Activated CD4-positive, alpha-beta T cell treated with anti-CD3 and anti-CD28 coated beads, Interleukin-2, amount 50 U/mL, for 1 hour (primary cell): Measurements from ENCODE around the gene GCNA.
"Not testable (repeated sequence)": the region's sequence is repeated elsewhere in the genome, so short reads cannot be mapped to it uniquely, and the experiment has no call there.

Experiments
- DNase-seq: peaks from one replicate; pipeline ENCODE4 v3.0.0-alpha.2; 2020

GCNA gene

DNA sequence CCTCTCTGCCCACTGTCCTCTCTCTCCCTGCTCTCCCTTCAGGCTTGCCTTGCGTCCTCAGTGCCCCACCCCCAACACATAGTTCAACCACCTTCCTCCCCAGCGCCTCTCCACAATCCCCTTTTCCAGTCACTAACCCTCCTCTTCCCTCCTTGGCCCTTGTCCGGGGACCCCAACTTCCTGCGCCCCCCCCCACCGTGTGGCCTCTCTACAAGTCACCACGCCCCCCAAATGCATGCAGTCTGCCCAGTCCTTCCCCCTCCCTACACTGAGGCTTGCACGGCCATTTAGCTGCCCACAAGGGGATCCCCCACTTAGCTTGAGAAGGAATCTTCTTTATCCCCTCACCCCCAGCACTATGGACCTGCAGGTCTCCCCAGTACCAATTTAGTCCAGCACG, 39.5 kb downstream of the GCNA start:
- no peak for DNase-seq

DNA sequence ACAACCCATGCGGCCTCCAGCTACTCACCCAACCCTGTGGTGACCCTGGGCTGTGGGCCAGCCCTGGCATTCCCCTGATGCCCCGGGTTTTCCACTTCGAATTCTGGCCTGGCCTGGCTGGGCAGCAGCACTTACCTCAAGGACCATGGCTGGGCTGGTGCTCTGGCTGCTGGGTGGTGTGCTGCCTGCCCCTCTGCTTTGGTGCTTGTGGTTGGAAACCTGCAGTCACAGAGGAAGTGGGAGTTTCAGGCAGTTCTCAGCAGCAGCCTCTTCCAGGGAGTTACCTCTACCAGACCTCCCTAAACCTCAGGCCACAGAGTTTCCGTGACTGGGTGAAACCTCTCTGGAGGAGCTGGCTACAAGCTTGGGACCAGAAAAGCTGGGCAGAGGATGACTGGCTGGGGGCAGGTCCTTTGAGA, 40.1 kb downstream of the GCNA start, which contains the start of gene CXCR3:
Gene CXCR3, minus strand, starts transcription at position 209 of the 419 bp plus-strand sequence. Its CDS starts 62 bp downstream, at position 147.
- peak; percentile 53 for DNase-seq

DNA sequence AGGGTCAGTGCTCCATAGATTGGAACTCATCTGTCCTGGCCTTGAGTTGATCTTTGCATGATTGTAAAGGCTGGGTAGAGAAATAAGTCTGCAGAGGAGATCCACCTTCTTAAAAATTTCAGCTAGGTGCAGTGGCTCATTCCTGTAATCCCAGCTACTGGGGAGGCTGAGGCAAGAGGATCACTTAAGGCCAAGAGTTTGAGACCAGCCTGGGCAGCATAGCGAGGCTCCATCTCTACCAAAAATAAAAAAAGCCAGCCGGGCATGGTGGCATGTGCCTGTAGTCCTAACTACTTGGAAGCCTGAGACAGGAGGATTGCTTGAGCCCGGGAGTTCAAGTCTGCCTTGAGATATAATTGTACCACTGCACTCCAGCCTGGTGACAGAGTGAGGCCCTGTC, 40.5 kb downstream of the GCNA start:
- DNase-seq = no peak

GRCh38 chrX:71619193-71619592, 41.0 kb downstream of the GCNA start:
- peak; percentile 50 for DNase-seq

DNA sequence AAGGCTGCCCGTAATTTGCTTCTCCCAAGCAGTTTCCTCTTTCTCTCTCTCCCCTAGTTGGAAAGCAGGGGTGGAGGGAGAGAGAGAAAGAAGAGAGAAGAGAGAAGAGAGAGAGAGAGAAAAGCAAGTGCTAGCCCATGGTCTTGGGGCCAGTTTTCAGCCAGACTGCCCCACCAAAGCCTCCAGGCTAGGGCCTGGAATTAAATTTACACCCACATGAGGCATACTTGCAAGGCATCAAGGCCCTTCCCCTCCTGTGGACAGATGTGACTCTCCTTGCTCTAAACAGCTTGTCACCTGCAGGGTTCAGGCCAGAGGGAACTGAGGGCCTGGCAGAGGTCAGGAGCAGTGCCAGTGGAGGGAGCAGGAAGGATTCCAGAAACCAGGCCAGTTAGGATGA, 41.7 kb downstream of the GCNA start:
- DNase-seq = no peak

- no peak for DNase-seq
Observed at GRCh38 chrX:71621603-71622002, 43.4 kb downstream of the GCNA start.

- DNase-seq = no peak
Observed at GRCh38 chrX:71622032-71622575, 43.9 kb downstream of the GCNA start.

- peak; percentile 40 for DNase-seq
Observed at GRCh38 chrX:71622576-71623450, 44.6 kb downstream of the GCNA start.

DNA sequence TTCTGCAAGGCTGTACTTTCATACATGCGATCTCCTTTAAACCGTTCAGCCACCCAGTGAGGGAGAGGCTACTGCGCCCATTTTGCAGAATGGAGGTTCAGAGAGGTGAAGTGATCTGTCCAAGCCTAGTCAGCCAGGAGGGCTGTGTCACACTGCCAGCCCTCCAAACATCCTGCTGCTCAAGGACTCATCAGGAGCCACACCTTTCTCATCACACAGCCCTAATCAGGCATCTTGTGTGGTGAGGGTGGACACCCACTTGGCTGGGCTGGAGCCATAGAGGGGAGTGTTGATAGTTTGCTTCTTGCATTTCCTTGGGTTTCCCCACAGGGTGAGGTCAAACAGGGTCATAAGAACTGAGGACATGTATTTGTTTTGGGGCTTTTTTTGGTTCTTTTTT, 45.5 kb downstream of the GCNA start:
- DNase-seq = no peak

- DNase-seq = no peak
Observed at GRCh38 chrX:71625471-71625870, 47.2 kb downstream of the GCNA start.

DNA sequence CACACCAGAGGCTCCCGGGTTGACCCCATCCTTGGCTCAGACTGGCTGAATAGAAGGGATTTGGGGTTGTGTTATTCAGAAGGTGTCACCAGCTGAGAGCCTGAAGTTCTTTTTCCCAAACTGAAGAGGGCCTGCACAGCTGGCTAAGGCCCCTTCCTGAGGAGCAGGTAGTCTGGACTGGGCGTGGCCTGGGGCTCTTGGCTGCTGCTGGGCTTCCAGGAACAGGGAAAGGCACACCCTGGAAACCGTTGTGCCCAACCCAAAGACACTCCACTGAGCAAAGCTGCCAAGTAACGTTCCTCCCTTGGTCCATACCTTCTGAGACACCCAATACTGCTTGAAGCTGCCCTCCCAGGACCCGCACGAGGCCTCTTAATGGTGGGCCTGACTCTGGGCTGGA, 48.3 kb downstream of the GCNA start:
- no peak for DNase-seq

DNA sequence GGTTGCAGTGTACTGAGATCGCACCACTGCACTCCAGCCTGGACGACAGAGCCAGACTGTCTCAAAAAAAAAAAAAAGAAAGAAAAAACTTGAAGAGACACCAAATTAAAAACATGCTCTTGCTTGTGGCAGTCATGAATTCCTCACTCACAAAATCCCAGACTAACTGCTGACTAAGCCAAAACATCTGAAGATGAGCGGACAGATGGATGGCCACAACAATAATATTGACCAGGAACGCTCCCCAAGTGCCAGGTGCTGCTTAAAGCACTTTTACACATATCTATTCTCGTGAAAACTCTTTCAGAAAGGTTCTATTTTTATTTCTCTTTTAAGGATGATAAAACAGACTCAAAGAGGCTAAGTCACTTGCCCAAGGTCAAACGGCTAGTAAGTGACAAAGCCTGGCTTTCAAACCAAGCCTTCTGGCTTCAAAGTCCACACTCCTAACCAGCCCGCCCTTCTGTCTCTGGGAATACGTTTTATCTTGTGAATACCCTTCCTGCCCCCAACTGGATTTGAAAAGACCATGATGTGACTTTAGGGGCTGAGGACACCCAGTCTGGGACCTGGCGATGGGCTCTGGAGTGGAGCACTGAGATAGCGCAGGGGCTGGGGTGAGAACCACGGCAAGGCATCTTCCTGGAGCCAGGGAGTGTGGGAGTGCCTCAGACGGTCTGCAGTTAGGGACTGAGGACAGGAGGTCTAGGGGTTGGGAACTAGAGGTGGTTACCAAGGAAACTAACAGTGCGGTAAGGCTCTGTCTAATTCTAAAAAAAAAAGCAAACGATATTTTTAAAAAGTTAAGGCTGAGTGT, 49.6 kb downstream of the GCNA start:
- DNase-seq = no peak

DNA sequence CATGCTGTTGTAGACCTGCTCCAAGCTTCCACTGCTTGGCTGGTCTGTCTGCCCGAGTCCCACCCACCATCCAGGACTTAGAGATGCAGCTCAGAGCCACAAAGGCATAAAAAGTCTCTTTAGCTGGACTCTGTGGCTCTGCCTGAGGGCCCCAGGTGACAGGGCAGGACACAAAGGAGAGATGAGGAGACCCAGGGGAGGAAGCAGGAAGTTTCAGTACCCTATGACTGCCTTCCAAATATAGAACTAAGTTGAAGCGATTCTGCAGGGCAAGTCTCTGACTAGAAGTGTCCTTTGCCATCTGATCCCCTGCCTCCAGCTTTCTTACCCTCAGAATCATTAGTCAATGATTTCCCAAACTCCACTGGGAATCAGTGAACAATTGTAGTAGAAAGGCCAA, 51.2 kb downstream of the GCNA start:
- no peak for DNase-seq

DNA sequence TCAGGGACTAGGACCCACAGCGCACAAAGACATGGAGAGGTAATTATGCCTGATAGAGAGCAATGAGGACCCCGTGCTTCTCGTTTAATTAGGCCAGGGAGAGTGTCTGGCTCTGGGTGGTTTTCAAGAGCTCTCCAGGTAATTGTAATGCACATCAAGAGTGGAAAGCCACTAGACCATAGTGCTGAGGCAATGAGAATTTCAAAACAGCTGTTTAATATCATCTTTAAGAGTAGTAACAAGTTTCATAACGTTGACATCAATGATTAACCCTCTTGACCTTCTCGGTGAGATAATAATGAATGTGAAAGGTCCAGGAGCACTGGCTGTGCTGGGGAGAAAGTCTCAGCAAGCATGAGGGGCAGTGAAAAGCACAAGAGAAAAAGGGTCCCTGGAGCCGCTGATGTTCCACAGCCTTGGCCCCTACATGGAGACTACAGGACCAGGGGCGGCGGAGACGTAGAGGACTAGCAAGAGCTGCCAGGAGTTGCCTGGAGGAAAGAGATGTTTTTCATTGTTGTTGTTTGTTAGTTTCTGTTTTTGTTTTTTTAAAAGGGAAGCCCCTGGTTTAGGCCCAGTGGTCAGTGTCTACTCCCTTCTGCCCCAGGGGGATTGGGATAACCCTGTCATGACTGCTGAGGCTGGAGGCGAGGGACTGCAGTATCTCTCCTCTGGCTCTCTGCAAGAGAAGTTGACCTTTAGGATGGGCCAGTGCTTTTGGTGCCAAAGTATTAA, 54.9 kb downstream of the GCNA start:
- DNase-seq = no peak

DNA sequence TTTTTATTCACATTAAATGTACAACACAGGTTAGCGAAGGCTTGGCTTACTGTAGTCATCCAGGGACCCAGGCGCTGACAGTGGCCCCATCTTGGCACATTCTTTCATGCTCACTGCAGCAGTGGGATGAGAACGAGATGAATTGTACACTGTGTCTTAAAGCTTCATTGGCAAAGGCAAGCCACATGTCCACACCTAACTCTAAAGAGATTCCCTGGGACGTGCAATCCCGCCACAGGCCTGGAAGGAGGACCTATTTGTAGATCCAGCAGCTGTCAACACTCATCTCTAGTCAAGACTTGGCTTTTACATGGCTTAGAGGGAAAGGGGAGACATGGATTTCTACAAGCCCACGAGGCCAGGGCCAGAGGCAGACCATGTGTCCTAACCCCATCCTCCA, 56.1 kb downstream of the GCNA start:
- no peak for DNase-seq

DNA sequence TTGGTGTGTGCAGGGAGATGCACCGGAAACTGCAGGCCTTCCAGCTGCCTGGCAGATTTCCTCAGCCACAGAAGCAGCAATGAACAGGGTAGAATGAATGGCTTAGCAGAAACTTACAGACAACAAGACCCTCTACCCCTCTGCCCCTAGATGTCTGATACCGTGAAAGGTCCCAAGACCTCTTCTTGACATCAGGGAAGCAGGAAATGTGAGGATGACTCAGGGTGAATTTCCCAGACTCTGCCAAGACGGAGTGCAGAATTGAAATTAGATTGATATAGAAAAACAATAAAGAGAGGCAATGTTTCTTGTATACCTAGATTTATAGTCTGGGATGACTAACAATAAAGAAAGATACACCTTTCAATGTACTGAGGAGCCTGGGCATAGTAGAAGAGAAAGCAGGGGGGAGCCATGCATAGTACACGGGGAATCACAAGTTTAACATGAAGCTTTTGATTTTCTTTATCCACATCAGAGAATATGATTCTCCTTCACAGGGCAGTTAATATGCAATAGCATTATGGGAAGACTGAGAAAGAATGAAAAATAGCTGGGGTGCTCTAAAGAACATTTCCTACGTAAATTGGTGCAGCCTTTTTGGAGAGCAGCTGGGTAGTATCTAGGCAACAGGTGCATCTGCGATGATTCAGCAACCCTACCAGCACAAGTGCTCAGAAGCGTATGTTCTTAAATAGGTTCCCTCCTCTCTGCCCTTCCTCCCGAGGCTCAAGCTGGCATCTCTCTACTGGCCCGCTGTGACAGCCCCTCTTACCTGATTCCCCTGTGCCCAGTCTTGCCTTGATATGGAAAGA, 58.4 kb downstream of the GCNA start:
- DNase-seq = no peak

DNA sequence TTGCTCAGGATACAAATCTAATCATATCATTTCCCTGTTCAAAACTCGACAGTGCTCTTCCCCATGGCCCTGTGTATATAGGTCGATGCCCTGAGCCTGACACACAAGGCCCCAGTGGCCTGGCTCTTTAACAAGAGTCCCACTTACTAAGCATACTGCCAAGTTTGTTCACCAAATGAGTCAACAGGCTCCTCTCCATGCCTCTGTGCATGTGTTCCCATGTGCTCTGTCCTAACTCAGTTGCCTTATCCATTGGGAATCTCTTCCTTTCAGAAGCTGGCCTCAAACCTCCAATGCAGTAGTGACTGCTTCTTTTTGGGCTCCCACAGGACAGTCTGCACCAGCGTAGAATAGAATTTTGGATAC, 59.0 kb downstream of the GCNA start:
- no peak for DNase-seq

- DNase-seq = no peak
Observed at GRCh38 chrX:71637848-71638247, 59.6 kb downstream of the GCNA start.

GRCh38 chrX:71638409-71638808, 60.2 kb downstream of the GCNA start:
- no peak for DNase-seq

DNA sequence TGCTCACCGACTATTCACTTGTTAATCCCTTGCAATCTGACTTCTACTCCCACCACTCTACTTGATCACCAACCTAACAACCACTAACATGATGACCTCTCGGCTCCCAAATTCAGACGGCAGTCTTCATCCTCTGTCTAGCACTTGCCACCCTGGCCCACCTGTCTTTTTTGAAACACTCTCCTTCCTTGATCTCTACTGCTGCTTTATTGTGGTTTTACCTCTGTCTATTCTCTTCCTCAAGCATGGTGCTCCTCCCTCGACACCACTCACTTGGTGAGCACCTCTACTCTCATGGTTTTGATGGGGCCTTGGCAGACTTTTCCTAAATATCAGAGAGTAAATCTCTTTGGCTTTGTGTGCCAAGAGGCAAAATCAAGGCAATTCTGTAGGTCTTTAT, 61.8 kb downstream of the GCNA start:
- no peak for DNase-seq

GRCh38 chrX:71644406-71644805, 66.2 kb downstream of the GCNA start:
- DNase-seq = not testable (repeated sequence)

DNA sequence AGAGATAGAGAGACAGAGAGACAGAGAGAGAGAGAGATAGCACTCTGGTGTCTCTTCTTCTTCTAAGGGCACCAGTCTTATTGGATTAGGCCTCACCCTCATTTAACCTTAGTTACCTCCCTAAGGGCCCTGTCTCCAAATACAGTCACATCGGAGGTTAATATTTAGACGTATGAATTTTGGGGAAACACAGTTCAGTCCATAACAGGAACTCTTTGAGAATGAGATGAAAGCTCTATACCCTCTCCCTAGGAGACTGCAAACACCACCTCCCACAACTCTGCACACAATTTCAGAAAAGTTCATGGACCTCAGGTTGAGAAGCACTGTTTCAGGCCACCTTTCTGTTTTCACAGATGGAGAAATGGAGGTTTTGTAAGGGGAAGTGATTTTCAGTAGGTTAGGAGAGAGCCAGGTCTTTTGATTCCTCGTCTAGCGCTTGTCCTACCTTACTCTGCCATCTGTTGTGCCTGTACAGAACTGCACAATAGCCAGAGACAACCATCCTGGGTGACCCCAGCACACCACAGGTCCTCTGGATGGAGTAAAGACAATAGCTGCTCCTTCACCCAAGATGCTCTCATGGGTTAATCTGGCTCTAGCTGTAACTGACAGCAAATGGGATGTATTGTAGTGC, 72.2 kb downstream of the GCNA start:
- DNase-seq = peak; percentile 8
